K562 (cell line): ENCODE measurements around the gene GET4. TPM values are rescaled to one million over a fixed set of nuclear protein-coding genes. Genes with fewer than 3 reads are reported as not detected.

Experiments
- ATAC-seq: fragments of 200-7000 bp; cut with Tn5 transposase; 3 replicates; pipeline ENCODE4 v1.9.1; 2020; ENCODE audit warnings: moderate library complexity
- BruUV-seq: library from RNA; stranded (reverse); fragments of 400-500 nt; replicated peaks from 2 replicates; lab custom pipeline; 2021; lab: Mats Ljungman, UMichigan
- CTCF ChIA-PET: fragments of 300-600 bp; formaldehyde crosslinking; extraction: SDS; loops from one replicate; lab custom pipeline; 2021; ENCODE audit warnings: low intra/inter-chr PET ratio; lab: Yijun Ruan, JAX
- POLR2A ChIA-PET: fragments of 300-600, 350-650 bp; sonication (Branson Sonifier 250); formaldehyde crosslinking; extraction: SDS; loops from one replicate; lab custom pipeline; 2021; ENCODE audit warnings: antibody characterized with exemption, inconsistent platforms; lab: Yijun Ruan, JAX
- DNase-seq, 4 experiments: peaks; one replicate each; pipeline versions ENCODE4 v3.0.0 to v3.0.0-alpha.2; 2011 to 2018; ENCODE audit warnings: low spot score in 3 of 4, mixed read lengths in 3 of 4; ENCODE audit errors: extremely low read depth in 1 of 4
- FAIRE-seq: peaks from 2 replicates; lab custom pipeline; 2011; peaks lifted over from hg19 to GRCh38; lab: Jason Lieb, UNC
- H2AFZ ChIP-seq: 2 replicates; pipeline ENCODE4 v1.6.0; 2011; ENCODE audit warnings: low read depth, low read length, control low read depth, inconsistent platforms
- H3K27ac ChIP-seq: fragments of 200-600 bp; 3 replicates; pipeline ENCODE4 v1.8.0; 2011; ENCODE audit warnings: low read depth, mild to moderate bottlenecking, control low read depth, inconsistent platforms, low read length, moderate library complexity, mixed read lengths; ENCODE audit errors: extremely low read depth
- H3K27me3 ChIP-seq, 2 experiments: fragments of 300-600 bp in 1 of 2; 2 replicates in 1 of 2; 3 replicates in 1 of 2; pipeline versions ENCODE4 v1.6.0 to v1.8.0; 2011; ENCODE audit warnings: inconsistent platforms in 2 of 2, low read length in 2 of 2, mild to moderate bottlenecking in 1 of 2, mixed read lengths in 1 of 2, moderate library complexity in 1 of 2; ENCODE audit not compliant: control insufficient read depth in 2 of 2, insufficient read depth in 2 of 2
- H3K36me3 ChIP-seq: fragments of 300-600 bp; 3 replicates; pipeline ENCODE4 v1.8.0; 2011; ENCODE audit warnings: mild to moderate bottlenecking, low read length, inconsistent platforms; ENCODE audit not compliant: control insufficient read depth, insufficient read depth
- H3K4me1 ChIP-seq, 2 experiments: fragments of 200-600 bp in 1 of 2; replicated peaks in 1 of 2; 2 replicates in 1 of 2; 3 replicates in 1 of 2; pipeline versions ENCODE4 v1.5.1 to v1.8.0; 2011; ENCODE audit warnings: inconsistent platforms in 2 of 2, low read length in 2 of 2, mild to moderate bottlenecking in 1 of 2, mixed read lengths in 1 of 2, moderate library complexity in 1 of 2; ENCODE audit not compliant: control insufficient read depth in 2 of 2, insufficient read depth in 2 of 2
- H3K4me2 ChIP-seq: 2 replicates; pipeline ENCODE4 v1.6.1; 2011; ENCODE audit warnings: low read length, control low read depth, inconsistent platforms, mixed read lengths; ENCODE audit not compliant: insufficient read depth
- H3K4me3 ChIP-seq: fragments of 200-600 bp; sonication (generic), shearing (Covaris generic); 2 replicates; pipeline ENCODE4 v1.5.1; 2016; ENCODE audit warnings: control low read depth, inconsistent platforms
- H3K79me2 ChIP-seq: fragments of 200-600 bp; 3 replicates; pipeline ENCODE4 v1.8.0; 2011; ENCODE audit warnings: low read length, inconsistent platforms; ENCODE audit not compliant: control insufficient read depth, insufficient read depth
- H3K9ac ChIP-seq, 2 experiments: 2 replicates each; pipeline versions ENCODE4 v1.6.0 to v1.6.1; 2011; ENCODE audit warnings: low read depth in 2 of 2, low read length in 2 of 2, control low read depth in 1 of 2, inconsistent platforms in 1 of 2, mild to moderate bottlenecking in 1 of 2, mixed read lengths in 1 of 2; ENCODE audit not compliant: insufficient read depth in 1 of 2
- H3K9me1 ChIP-seq: one replicate; pipeline ENCODE4 v1.6.0; 2011; ENCODE audit warnings: inconsistent platforms, mild to moderate bottlenecking, low read length, moderate library complexity; ENCODE audit not compliant: control insufficient read depth, insufficient read depth
- H3K9me3 ChIP-seq: replicated peaks from 2 replicates; pipeline ENCODE4 v1.5.1; 2011; ENCODE audit warnings: low read depth, low read length, inconsistent platforms; ENCODE audit not compliant: control insufficient read depth, insufficient read depth
- H4K20me1 ChIP-seq: replicated peaks from 2 replicates; pipeline ENCODE4 v1.6.1; 2011; ENCODE audit warnings: low read length, inconsistent platforms, mixed read lengths; ENCODE audit not compliant: control insufficient read depth, insufficient read depth
- RFX1 ChIP-seq: fragments of 450-650 bp; IDR thresholded peaks from 2 replicates; pipeline ENCODE4 v1.6.1; 2016; ENCODE audit warnings: mild to moderate bottlenecking, moderate library complexity
- WGBS: fragments of 100-300 bp; shearing (Covaris generic); methylation state at CpG from one replicate; pipeline ENCODE4 v1.1.6; 2016; ENCODE audit warnings: low coverage, mixed read lengths; ENCODE audit not compliant: insufficient coverage; ENCODE audit errors: missing lambda C conversion rate; 5-methylcytosine and 5-hydroxymethylcytosine counted together
- in situ Hi-C: fragments of 300-500 bp; cut with MboI; formaldehyde crosslinking; loops from 4 replicates; pipeline ENCODE4 v1.15.0; 2018; ENCODE audit warnings: inconsistent platforms, mixed read lengths
- intact Hi-C: fragments of 100-400 bp; cut with micrococcal nuclease; formaldehyde crosslinking; loops from 2 replicates; pipeline ENCODE4 v1.14.2; 2022
- polyA plus RNA-seq, 8 experiments: library from polyadenylated mRNA; depleted of rRNA in 4 of 8; stranded (reverse) in 5 of 8; unstranded in 3 of 8; fragments of >200 nt; fragmentation: Nextera tagmentation in 2 of 8; fragmentation: Illumina TruSeq in 1 of 8; extraction: Ambion mirVana in 2 of 8; extraction: Trizol in 1 of 8; gene quantifications; 2 replicates each; pipeline versions ENCODE4 v1.2.1 to v1.2.3, GENCODE V29; 2011 to 2014; ENCODE audit warnings: inconsistent platforms in 1 of 8, missing spikeins in 1 of 8
- total RNA-seq, 7 experiments: library from RNA; depleted of rRNA in 6 of 7; stranded (reverse); fragments of >200 nt in 6 of 7; fragmentation: Illumina TruSeq in 2 of 7; extraction: Trizol in 2 of 7; gene quantifications; 2 replicates each; pipeline versions ENCODE4 v1.2.1 to v1.2.3, GENCODE V29; 2011 to 2021; ENCODE audit warnings: low replicate concordance in 1 of 7
- TF ChIP-seq, protein P1 (sequence below): fragments of 450-650 bp; IDR thresholded peaks from 2 replicates; pipeline ENCODE4 v1.6.1; 2016; ENCODE audit warnings: low read depth

The GET4 gene
- total and polyA plus RNA-seq, 9 of the 15 experiments (the other 6 are each of a cell fraction or from before 2014, with no cell fraction given), result 0.99 to 122 (median 40.4) TPM

DNA sequence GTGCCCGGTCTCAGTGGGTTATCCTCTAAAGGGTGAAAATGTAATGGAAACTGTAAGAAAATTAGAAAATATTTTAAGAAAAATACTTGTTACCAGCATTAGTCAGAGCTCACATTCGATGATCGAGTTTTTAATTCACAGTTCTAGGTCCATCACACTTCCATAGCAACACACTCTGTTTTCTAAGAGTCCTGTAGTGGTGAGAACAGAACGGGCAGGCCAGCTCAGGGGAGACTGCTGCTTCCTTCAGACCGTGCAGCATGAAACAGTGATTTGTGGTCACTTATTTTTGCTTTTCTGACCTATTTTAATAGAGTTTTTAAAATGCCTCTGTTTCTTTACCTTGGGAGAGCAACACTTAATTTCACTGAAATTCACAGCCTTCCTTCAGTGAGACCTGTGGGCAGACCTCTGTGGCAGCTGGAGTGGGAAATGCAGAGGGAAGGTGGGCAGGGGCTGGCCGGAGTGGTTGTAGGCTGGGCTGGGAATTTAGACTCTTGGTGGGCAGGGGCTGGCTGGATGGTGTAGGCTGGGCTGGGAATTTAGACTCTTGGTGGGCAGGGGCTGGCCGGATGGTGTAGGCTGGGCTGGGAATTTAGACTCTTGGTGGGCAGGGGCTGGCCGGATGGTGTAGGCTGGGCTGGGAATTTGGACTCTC is 42.6 kb upstream of the GET4 start:
- FAIRE-seq, result no peak
- Histone ChIP-seq H3K4me2 (no peak overlapping the region), H3K9me1 (peaks cover 21% of the 10 kb centered on the region), H3K9ac (no peak overlapping the region), H3K9me3 (no peaks in the 10 kb centered on the region), H3K79me2 (peaks cover 90% of the 10 kb centered on the region), H3K36me3 (peaks cover 43% of the 10 kb centered on the region; the same call in 2 of the 3 replicates), H2AFZ (no peak overlapping the region), H4K20me1 (peaks cover 43% of the 10 kb centered on the region; the same call in 1 of the 2 replicates), H3K4me3 (no peak overlapping the region), H3K27me3 (no peaks in the 10 kb centered on the region), H3K4me1 (peaks cover 22 to 44% of the 10 kb centered on the region in 2 experiments), H3K27ac (no peak overlapping the region)
- WGBS, result 91% methylated on average over 8 of the region's 8 CpGs
- ATAC-seq, result no peak
- POLR2A ChIA-PET, result no interaction called here
- TF ChIP-seq, protein P1, sequence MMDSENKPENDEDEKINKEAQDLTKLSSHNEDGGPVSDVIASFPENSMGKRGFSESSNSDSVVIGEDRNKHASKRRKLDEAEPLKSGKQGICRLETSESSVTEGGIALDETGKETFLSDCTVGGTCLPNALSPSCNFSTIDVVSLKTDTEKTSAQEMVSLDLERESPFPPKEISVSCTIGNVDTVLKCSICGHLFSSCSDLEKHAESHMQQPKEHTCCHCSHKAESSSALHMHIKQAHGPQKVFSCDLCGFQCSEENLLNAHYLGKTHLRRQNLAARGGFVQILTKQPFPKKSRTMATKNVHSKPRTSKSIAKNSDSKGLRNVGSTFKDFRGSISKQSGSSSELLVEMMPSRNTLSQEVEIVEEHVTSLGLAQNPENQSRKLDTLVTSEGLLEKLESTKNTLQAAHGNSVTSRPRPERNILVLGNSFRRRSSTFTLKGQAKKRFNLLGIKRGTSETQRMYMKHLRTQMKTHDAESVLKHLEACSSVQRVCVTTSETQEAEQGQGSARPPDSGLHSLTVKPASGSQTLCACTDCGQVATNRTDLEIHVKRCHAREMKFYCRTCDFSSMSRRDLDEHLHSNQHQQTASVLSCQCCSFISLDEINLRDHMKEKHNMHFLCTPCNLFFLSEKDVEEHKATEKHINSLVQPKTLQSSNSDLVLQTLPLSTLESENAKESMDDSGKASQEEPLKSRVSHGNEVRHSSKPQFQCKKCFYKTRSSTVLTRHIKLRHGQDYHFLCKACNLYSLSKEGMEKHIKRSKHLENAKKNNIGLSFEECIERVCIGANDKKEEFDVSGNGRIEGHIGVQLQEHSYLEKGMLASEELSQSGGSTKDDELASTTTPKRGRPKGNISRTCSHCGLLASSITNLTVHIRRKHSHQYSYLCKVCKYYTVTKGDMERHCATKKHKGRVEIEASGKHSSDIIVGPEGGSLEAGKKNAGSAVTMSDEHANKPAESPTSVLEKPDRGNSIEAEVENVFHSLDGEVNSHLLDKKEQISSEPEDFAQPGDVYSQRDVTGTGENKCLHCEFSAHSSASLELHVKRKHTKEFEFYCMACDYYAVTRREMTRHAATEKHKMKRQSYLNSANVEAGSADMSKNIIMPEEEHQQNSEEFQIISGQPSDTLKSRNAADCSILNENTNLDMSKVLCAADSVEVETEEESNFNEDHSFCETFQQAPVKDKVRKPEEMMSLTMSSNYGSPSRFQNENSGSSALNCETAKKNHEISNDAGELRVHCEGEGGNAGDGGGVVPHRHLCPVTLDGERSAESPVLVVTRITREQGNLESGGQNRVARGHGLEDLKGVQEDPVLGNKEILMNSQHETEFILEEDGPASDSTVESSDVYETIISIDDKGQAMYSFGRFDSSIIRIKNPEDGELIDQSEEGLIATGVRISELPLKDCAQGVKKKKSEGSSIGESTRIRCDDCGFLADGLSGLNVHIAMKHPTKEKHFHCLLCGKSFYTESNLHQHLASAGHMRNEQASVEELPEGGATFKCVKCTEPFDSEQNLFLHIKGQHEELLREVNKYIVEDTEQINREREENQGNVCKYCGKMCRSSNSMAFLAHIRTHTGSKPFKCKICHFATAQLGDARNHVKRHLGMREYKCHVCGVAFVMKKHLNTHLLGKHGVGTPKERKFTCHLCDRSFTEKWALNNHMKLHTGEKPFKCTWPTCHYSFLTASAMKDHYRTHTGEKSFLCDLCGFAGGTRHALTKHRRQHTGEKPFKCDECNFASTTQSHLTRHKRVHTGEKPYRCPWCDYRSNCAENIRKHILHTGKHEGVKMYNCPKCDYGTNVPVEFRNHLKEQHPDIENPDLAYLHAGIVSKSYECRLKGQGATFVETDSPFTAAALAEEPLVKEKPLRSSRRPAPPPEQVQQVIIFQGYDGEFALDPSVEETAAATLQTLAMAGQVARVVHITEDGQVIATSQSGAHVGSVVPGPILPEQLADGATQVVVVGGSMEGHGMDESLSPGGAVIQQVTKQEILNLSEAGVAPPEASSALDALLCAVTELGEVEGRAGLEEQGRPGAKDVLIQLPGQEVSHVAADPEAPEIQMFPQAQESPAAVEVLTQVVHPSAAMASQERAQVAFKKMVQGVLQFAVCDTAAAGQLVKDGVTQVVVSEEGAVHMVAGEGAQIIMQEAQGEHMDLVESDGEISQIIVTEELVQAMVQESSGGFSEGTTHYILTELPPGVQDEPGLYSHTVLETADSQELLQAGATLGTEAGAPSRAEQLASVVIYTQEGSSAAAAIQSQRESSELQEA, result no peak
- 0 out of 2 replicates have a peak, but pooled peaks have one; percentile 7 for TF ChIP-seq RFX1
- no peak for DNase-seq
- BruUV-seq, result no TSS peak
- intact Hi-C loops (loop anchor here (5.0 kb wide), 1 partner anchor 39 kb away; no protein-coding TSS in a partner anchor), in situ Hi-C loops (no loop called here)
- CTCF ChIA-PET, result no interaction called here
